IMR-90 (cell line): ENCODE measurements around the gene CYP1A2.

Experiments used
- BHLHE40 ChIP-seq: fragments of 150-350 bp; IDR thresholded peaks from 2 replicates; pipeline ENCODE4 v1.6.1; 2016; ENCODE audit warnings: mild to moderate bottlenecking, low read depth, low read length
- CEBPB ChIP-seq: IDR thresholded peaks from 2 replicates; pipeline ENCODE4 v1.6.1; 2012; ENCODE audit warnings: low read depth, low read length, improper control_type of control experiment
- CHD1 ChIP-seq: IDR thresholded peaks from 2 replicates; pipeline ENCODE4 v1.6.1; 2012; ENCODE audit warnings: low read depth, low read length, improper control_type of control experiment
- FOS ChIP-seq: fragments of 150-350 bp; IDR thresholded peaks from 2 replicates; pipeline ENCODE4 v1.6.1; 2016; ENCODE audit warnings: low read depth, low read length
- MAZ ChIP-seq: IDR thresholded peaks from 2 replicates; pipeline ENCODE4 v1.6.1; 2012; ENCODE audit warnings: low read depth, mild to moderate bottlenecking, low read length, improper control_type of control experiment, moderate library complexity, borderline replicate concordance
- MXI1 ChIP-seq: IDR thresholded peaks from 2 replicates; pipeline ENCODE4 v1.6.1; 2012; ENCODE audit warnings: low read depth, mild to moderate bottlenecking, low read length, moderate library complexity, borderline replicate concordance
- POLR2A ChIP-seq: IDR thresholded peaks from 2 replicates; pipeline ENCODE4 v1.6.1; 2012; ENCODE audit warnings: mild to moderate bottlenecking, low read depth, low read length
- RAD21 ChIP-seq: IDR thresholded peaks from 2 replicates; pipeline ENCODE4 v1.6.1; 2012; ENCODE audit warnings: low read length, improper control_type of control experiment
- RCOR1 ChIP-seq: IDR thresholded peaks from 2 replicates; pipeline ENCODE4 v1.6.1; 2012; ENCODE audit warnings: mild to moderate bottlenecking, low read length, improper control_type of control experiment; ENCODE audit not compliant: insufficient replicate concordance
- RFX5 ChIP-seq: IDR thresholded peaks from 2 replicates; pipeline ENCODE4 v1.8.0; 2012; ENCODE audit warnings: low read depth, mild to moderate bottlenecking, low read length, moderate library complexity
- SMC3 ChIP-seq: fragments of 150-350 bp; IDR thresholded peaks from 2 replicates; pipeline ENCODE4 v1.6.1; 2016; ENCODE audit warnings: low read depth, mild to moderate bottlenecking, antibody characterized with exemption, low read length, moderate library complexity
- TF ChIP-seq, protein P1 (sequence below): conservative IDR thresholded peaks from 2 replicates; pipeline ENCODE4 v1.5.1; 2012; ENCODE audit warnings: mild to moderate bottlenecking, low read depth, low read length, improper control_type of control experiment
- TF ChIP-seq, protein P2 (sequence below): fragments of 150-350 bp; IDR thresholded peaks from 2 replicates; pipeline ENCODE4 v1.6.1; 2017; ENCODE audit warnings: mild to moderate bottlenecking, antibody characterized with exemption, low read length, low read depth
- TF ChIP-seq, protein P3 (sequence below): fragments of 150-350 bp; IDR thresholded peaks from 2 replicates; pipeline ENCODE4 v1.6.1; 2016; ENCODE audit warnings: low read depth, mild to moderate bottlenecking, low read length, moderate library complexity, borderline replicate concordance

GRCh38 chr15:74792227-74793016, 43.8 kb downstream of the CYP1A2 start:
- TF ChIP-seq, protein P1, sequence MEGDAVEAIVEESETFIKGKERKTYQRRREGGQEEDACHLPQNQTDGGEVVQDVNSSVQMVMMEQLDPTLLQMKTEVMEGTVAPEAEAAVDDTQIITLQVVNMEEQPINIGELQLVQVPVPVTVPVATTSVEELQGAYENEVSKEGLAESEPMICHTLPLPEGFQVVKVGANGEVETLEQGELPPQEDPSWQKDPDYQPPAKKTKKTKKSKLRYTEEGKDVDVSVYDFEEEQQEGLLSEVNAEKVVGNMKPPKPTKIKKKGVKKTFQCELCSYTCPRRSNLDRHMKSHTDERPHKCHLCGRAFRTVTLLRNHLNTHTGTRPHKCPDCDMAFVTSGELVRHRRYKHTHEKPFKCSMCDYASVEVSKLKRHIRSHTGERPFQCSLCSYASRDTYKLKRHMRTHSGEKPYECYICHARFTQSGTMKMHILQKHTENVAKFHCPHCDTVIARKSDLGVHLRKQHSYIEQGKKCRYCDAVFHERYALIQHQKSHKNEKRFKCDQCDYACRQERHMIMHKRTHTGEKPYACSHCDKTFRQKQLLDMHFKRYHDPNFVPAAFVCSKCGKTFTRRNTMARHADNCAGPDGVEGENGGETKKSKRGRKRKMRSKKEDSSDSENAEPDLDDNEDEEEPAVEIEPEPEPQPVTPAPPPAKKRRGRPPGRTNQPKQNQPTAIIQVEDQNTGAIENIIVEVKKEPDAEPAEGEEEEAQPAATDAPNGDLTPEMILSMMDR: no peak
- no peak for TF ChIP-seq CEBPB
- no peak for TF ChIP-seq POLR2A
- TF ChIP-seq, protein P2, sequence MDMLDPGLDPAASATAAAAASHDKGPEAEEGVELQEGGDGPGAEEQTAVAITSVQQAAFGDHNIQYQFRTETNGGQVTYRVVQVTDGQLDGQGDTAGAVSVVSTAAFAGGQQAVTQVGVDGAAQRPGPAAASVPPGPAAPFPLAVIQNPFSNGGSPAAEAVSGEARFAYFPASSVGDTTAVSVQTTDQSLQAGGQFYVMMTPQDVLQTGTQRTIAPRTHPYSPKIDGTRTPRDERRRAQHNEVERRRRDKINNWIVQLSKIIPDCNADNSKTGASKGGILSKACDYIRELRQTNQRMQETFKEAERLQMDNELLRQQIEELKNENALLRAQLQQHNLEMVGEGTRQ: no peak
- TF ChIP-seq MAZ: no peak
- no peak for TF ChIP-seq CHD1
- no peak for TF ChIP-seq MXI1
- TF ChIP-seq RFX5: no peak
- TF ChIP-seq SMC3: no peak
- TF ChIP-seq FOS: no peak
- TF ChIP-seq BHLHE40: no peak
- no peak for TF ChIP-seq RCOR1
- TF ChIP-seq, protein P3, sequence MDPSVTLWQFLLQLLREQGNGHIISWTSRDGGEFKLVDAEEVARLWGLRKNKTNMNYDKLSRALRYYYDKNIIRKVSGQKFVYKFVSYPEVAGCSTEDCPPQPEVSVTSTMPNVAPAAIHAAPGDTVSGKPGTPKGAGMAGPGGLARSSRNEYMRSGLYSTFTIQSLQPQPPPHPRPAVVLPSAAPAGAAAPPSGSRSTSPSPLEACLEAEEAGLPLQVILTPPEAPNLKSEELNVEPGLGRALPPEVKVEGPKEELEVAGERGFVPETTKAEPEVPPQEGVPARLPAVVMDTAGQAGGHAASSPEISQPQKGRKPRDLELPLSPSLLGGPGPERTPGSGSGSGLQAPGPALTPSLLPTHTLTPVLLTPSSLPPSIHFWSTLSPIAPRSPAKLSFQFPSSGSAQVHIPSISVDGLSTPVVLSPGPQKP: no peak
- TF ChIP-seq RAD21: no peak
